22Rv1 (cell line): ENCODE data around the gene PHYH.

Source experiments
- CTCF ChIP-seq: fragments of 450-650 bp; IDR thresholded peaks from 2 replicates; pipeline ENCODE4 v1.5.1; 2017; ENCODE audit warnings: mild to moderate bottlenecking
- ZFX ChIP-seq: fragments of 450-650 bp; IDR thresholded peaks from 2 replicates; pipeline ENCODE4 v1.6.1; 2017; ENCODE audit warnings: antibody characterized with exemption, borderline replicate concordance

- TF ChIP-seq CTCF (no peak), ZFX (no peak)
Observed at GRCh38 chr10:13347500-13348156, 47.8 kb upstream of the PHYH start.
